Dermis microvascular lymphatic vessel endothelial cell (primary cell): Measurements from ENCODE around the gene RBM17. TPM values are rescaled to one million over a fixed set of nuclear protein-coding genes. Genes with fewer than 3 reads are reported as not detected.
A peak's percentile ranks its signal among the peaks of the same experiment; 100 is the strongest.
"Not testable (repeated sequence)": the region's sequence is repeated elsewhere in the genome, so short reads cannot be mapped to it uniquely, and the experiment has no call there.

ENCODE experiments used
- DNase-seq, 2 donors: peaks; one replicate each; pipeline versions ENCODE4 v3.0.0 to v3.0.0-alpha.2; 2010; ENCODE audit warnings: low read depth in 2 of 2
- total RNA-seq: library from RNA; depleted of rRNA; stranded (reverse); fragments of >200 nt; gene quantifications from 2 replicates; pipeline ENCODE4 v1.2.1, GENCODE V29; 2014

Gene RBM17
- total RNA-seq, 1 donor from 2014 or later = 25.9 TPM

- no peak for DNase-seq
Observed at GRCh38 chr10:6056411-6057135, 32.3 kb upstream of the RBM17 start.

GRCh38 chr10:6058682-6059475, 30.0 kb upstream of the RBM17 start:
- no peak for DNase-seq

DNA sequence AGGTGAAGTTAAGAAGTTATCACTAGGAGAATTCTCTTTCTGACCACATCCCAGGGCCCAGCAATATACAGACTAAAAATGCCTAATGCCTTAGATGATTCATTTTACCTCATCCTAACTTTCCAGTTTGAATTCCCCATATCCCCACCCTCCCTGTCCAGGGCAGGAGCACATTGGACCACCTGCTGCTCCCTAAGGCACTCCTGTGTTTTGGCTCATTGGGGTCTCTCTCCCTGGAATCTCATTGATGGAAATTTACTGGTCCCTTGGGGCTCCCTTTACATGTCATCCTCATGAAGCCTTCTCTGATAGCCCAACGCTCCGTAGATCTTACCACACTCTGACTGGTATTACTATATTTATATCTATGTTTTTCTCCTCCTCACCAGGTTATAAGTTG, 29.3 kb upstream of the RBM17 start:
- no peak for DNase-seq

GRCh38 chr10:6061056-6061455, 27.8 kb upstream of the RBM17 start:
- no peak for DNase-seq

DNA sequence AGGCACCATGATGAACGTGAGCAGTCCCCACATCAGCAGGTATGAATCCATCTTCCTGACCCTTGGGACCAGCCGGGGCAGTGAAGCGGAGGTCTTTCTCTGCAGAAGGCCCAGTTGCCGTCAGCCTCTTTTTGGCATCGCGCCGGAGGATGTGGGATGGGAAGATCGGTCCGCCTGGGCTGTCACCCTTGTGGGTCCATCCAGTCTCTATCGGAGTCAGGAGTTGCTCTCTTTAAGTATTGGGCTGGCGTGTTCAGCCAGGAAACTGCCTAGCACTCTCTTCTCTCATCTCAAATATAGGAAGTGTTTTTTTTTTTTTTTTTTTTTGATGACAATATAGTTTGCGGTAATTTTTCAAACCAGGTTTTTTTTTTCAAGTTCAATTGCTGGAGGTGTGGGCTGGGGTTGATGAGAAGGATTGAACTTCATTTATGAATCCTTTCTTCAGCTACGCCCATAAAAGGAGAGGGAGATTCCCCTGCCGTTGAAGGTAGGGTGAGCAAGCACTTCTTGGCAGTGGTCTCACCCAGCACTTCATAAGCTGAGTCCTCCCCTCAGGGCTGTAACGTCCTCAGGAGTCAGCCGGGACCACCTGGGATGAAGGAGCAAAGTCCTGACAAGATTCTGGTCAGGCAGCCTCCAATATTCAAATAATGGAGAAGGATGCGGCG, 26.6 kb upstream of the RBM17 start, which contains the start of gene IL2RA:
IL2RA (minus strand) TSS at position 267 of the 671 bp plus-strand sequence; CDS start at position 51, 216 bp downstream.
- no peak for DNase-seq

- no peak for DNase-seq
Observed at GRCh38 chr10:6064119-6064518, 24.7 kb upstream of the RBM17 start.

DNA sequence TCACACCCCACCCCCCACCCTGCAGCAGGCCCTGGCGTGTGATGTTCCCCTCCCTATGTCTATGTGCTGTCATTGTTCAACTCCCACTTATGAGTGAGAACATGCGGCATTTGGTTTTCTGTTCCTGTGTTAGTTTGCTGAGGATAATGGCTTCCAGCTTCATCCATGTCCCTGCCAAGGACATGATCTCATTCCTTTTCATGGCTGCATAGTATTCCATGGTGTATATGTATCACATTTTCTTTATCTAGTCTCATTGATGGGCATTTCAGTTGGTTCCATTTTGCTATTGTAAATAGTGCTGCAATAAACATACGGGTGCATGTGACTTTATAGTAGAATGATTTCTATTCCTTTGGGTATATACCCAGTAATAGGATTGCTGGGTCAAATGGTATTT, 24.1 kb upstream of the RBM17 start:
- DNase-seq = not testable (repeated sequence)

- DNase-seq = no peak
Observed at GRCh38 chr10:6065406-6065805, 23.4 kb upstream of the RBM17 start.

- no peak for DNase-seq
Observed at GRCh38 chr10:6065835-6066234, 23.0 kb upstream of the RBM17 start.

- DNase-seq = no peak
Observed at GRCh38 chr10:6067457-6067856, 21.4 kb upstream of the RBM17 start.

DNA sequence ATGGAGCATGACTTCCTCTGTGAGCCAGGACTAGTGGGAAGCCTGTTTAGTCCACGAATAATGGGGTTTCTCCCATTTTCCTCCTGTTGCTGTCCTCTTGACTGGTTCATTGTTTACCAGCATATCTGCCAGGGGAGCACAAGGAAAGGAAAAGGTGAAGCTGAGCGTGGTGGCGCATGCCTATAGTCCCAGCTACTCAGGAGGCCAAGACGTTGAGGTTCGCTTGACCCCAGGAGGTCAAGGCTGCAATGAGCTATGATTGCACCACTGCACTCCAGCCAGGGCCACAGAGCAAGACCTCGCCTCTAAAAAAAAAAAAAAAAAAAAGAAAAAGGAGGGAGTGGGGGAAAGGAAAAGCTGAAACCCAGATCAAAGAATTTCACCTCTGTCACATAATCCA, 20.8 kb upstream of the RBM17 start:
- DNase-seq = no peak

GRCh38 chr10:6068422-6068821, 20.4 kb upstream of the RBM17 start:
- no peak for DNase-seq

GRCh38 chr10:6069081-6069931, 19.5 kb upstream of the RBM17 start:
- DNase-seq = peak in 1 of 2 donors; percentile 63

GRCh38 chr10:6070660-6071059, 18.2 kb upstream of the RBM17 start:
- no peak for DNase-seq

DNA sequence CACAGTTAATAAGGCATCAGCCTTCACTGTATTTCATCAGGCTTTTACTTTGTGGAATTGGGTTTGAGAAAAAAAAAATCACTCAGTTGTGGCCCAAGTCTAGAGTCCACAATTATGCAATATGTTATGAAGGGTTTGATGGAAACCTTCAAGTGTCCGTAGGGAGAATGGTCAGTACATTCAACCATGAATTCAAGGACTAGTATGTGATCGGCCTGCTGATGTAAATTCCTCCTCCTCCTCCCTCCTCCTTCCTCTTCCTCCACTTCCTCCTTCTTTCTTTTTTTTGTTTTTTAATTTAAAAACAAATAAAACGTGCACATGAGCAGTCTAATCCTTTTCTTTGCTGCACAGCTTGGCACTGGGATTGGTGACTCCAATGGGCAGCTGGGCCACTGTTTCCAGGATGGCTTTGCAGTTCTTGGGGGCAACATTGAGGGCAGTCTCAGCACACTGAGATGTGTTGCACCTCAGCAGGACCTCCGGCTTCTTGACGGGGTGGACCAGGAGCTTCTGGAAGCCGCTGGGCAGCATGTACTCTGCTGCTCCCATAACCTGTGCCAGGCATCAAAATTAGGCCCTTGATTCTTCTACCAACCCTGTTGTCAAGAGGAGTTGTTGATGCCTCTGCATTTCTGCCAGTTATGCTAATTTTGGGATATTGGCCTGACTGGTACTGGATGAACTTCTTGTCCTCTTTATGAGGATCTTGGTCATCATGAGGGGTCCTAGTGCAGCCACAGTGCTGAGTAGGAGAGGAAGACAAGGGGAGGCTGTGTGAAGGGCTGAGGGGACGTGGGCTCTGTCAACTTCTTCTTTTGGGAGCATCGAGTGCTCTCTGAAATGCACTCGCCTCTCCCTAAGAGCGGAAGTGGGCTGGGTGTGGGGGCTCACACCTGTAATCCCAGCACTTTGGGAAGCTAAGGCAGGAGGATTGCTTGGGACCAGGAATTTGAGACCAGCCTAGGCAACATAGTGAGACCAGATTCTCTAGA, 17.4 kb upstream of the RBM17 start:
- DNase-seq = no peak

- DNase-seq = no peak
Observed at GRCh38 chr10:6072215-6072934, 16.5 kb upstream of the RBM17 start.

DNA sequence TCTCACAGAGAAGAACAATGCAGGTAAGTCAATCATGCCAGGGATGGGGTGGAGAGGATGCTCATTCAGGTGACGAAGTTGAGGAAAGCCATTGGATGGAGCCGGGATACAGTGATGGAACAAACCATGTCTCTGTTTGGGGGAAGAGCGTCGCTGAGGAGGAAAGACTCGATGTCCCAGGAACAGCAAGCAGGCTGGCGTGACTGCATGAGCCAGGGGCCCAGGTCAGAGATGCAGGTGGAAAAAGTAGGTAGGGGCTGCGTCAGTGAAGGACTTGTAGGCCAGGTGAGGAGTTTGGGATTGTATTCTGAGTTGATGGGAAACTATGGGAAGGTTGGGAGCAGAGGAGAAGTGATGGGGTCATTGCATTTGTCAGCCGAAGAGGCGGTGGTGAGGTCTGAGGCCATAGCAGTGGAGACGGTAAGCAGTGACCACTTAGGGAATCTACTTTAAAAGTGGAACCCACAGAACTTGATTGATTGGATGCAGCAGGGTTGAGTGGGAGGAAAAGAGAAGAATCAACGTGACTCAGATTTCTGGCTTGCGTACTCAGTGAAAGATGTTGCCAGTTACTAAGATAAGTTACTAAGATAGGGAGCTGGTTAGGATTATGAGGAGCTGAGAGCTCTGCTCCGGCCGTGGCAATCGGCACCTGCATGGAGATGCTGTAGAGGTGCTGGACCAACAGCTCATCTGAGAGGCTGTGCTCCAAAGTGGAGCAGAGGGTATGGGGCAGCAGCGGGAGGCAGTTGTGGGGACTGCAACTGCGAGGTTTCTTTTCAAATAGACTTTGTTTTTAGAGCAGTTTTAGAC, 14.1 kb upstream of the RBM17 start:
- no peak for DNase-seq

DNA sequence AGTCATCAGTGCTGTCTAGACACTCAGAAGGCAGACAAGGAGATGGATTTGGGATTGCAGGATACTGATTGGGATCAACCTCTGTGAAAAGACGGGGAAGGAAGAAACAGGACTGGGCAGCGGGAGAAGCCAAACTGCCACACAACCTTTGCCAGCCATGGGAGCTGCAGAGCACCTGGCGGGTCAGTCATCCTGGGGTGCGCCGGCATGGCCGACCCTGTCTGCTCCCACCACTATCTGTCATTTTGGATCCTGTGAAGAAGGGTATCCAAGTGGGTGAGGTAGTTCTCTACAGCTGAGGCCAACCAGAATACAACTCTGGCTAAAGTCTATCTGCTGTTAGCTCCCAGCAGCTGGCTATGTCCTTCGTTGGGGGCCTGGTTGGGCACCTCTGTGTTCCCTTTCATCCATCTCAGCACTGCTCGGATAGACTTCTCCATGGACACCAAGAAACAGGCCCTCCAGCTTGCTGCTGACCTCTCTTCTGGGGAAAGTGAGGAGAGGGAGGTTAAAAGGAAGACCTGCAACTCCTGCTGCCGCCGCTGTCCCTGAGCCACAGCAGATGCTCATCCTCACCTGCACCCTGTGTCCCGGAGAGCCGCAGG, 11.7 kb upstream of the RBM17 start:
- no peak for DNase-seq
